Esophagus (tissue), 2 donors: ENCODE data around the gene ADAM12. TPM values are rescaled to one million over a fixed set of nuclear protein-coding genes. Genes with fewer than 3 reads are reported as not detected.

Experiments
- H3K27ac ChIP-seq, 2 donors: one replicate each; pipeline ENCODE4 v1.5.1; 2013; ENCODE audit warnings: low read depth in 2 of 2, mild to moderate bottlenecking in 2 of 2, inconsistent platforms in 1 of 2, low read length in 1 of 2, moderate library complexity in 1 of 2
- H3K27me3 ChIP-seq, 2 donors: one replicate each; pipeline ENCODE4 v1.6.1; 2013; ENCODE audit warnings: low read length in 2 of 2, control low read depth in 1 of 2, mild to moderate bottlenecking in 1 of 2; ENCODE audit not compliant: insufficient read depth in 2 of 2, control insufficient read depth in 1 of 2
- H3K36me3 ChIP-seq, 2 donors: one replicate each; pipeline ENCODE4 v1.6.1; 2013; ENCODE audit warnings: low read length in 1 of 2; ENCODE audit not compliant: control insufficient read depth in 2 of 2, insufficient read depth in 2 of 2
- H3K4me1 ChIP-seq, 2 donors: one replicate each; pipeline ENCODE4 v1.6.1; 2013; ENCODE audit warnings: low read length in 1 of 2; ENCODE audit not compliant: control insufficient read depth in 2 of 2, insufficient read depth in 2 of 2
- H3K4me3 ChIP-seq, 2 donors: one replicate each; pipeline ENCODE4 v1.5.1; 2013; ENCODE audit warnings: low read length in 2 of 2, mild to moderate bottlenecking in 2 of 2, low read depth in 1 of 2, moderate library complexity in 1 of 2
- H3K9me3 ChIP-seq, 2 donors: one replicate each; pipeline ENCODE4 v1.6.1; 2013; ENCODE audit warnings: mild to moderate bottlenecking in 2 of 2, low read depth in 1 of 2, low read length in 1 of 2, moderate library complexity in 1 of 2; ENCODE audit not compliant: control insufficient read depth in 2 of 2, insufficient read depth in 1 of 2
- WGBS, 2 donors: extraction: QIAGEN DNeasy Blood & Tissue Kit; methylation state at CpG; one replicate each; pipeline ENCODE4 v1.1.7; 2013; 5-methylcytosine and 5-hydroxymethylcytosine counted together
- polyA plus RNA-seq, 2 donors: library from polyadenylated mRNA; stranded (reverse); fragments of 200-250 nt; gene quantifications; one replicate each; pipeline ENCODE4 v1.2.3, GENCODE V29; 2013
- donor health status: healthy with polysubstance abuse.
- donor health status: Bipolar disorder and iron deficiency.

ADAM12 gene
- polyA plus RNA-seq, 2 donors, result under 0.01 to 0.06 TPM

- Histone ChIP-seq H3K4me1 (peaks cover 0 to 3% of the 10 kb centered on the region in 2 donors), H3K27me3 (no peaks in the 10 kb centered on the region), H3K36me3 (no peaks in the 10 kb centered on the region), H3K4me3 (no peak overlapping the region), H3K27ac (no peak overlapping the region), H3K9me3 (peaks cover 0 to 2% of the 10 kb centered on the region in 2 donors)
- WGBS, 2 donors, result 77 to 81% methylated on average over 10 of the region's 10 CpGs
These were observed 321.8 kb downstream of the ADAM12 start for GRCh38 chr10:126066456-126066855.

- Histone ChIP-seq H3K27me3 (no peaks in the 10 kb centered on the region), H3K4me3 (no peak overlapping the region), H3K9me3 (peaks cover 0 to 2% of the 10 kb centered on the region in 2 donors), H3K4me1 (peaks cover 0 to 3% of the 10 kb centered on the region in 2 donors), H3K36me3 (no peaks in the 10 kb centered on the region), H3K27ac (no peak overlapping the region)
- 77% methylated on average over 9 of the region's 9 CpGs for WGBS, 2 donors
These were observed 322.4 kb downstream of the ADAM12 start for GRCh38 chr10:126065751-126066377.

GRCh38 chr10:126064512-126064911 is 323.8 kb downstream of the ADAM12 start:
- H3K27ac ChIP-seq, result no peak overlapping the region
- peaks cover 0 to 3% of the 10 kb centered on the region in 2 donors for H3K4me1 ChIP-seq
- 89 to 93% methylated on average over 16 of the region's 16 CpGs for WGBS, 2 donors
- H3K4me3 ChIP-seq, result no peak overlapping the region
- H3K36me3 ChIP-seq, result no peaks in the 10 kb centered on the region
- H3K9me3 ChIP-seq, result peaks cover 0 to under 1% of the 10 kb centered on the region in 2 donors
- no peaks in the 10 kb centered on the region for H3K27me3 ChIP-seq

GRCh38 chr10:126063353-126063791 is 324.9 kb downstream of the ADAM12 start:
- H3K27ac ChIP-seq, result no peak overlapping the region
- peaks cover 0 to 3% of the 10 kb centered on the region in 2 donors for H3K4me1 ChIP-seq
- 70 to 79% methylated on average over 6 of the region's 6 CpGs for WGBS, 2 donors

GRCh38 chr10:126062131-126063032 is 325.9 kb downstream of the ADAM12 start:
- Histone ChIP-seq H3K27ac (no peak overlapping the region), H3K4me1 (peaks cover 0 to 3% of the 10 kb centered on the region in 2 donors), H3K9me3 (no peaks in the 10 kb centered on the region), H3K36me3 (no peaks in the 10 kb centered on the region), H3K27me3 (no peaks in the 10 kb centered on the region), H3K4me3 (no peak overlapping the region)
- WGBS, 2 donors, result 50 to 51% methylated on average over 11 of the region's 11 CpGs

More at GRCh38 chr10:126063353-126063791, 324.9 kb downstream of the ADAM12 start:
- no peaks in the 10 kb centered on the region for H3K27me3 ChIP-seq
- no peaks in the 10 kb centered on the region for H3K9me3 ChIP-seq
- no peaks in the 10 kb centered on the region for H3K36me3 ChIP-seq
- no peak overlapping the region for H3K4me3 ChIP-seq

GRCh38 chr10:126061526-126061925 is 326.8 kb downstream of the ADAM12 start:
- no peaks in the 10 kb centered on the region for H3K9me3 ChIP-seq
- H3K27ac ChIP-seq, result no peak overlapping the region
- H3K27me3 ChIP-seq, result no peaks in the 10 kb centered on the region
- H3K4me3 ChIP-seq, result no peak overlapping the region
- H3K36me3 ChIP-seq, result no peaks in the 10 kb centered on the region
- whole genome bisulfite sequencing, 2 donors, result 50 to 58% methylated on average over 3 of the region's 3 CpGs
- H3K4me1 ChIP-seq, result peaks cover 0 to 3% of the 10 kb centered on the region in 2 donors

GRCh38 chr10:126060261-126060931 is 327.9 kb downstream of the ADAM12 start:
- WGBS, 2 donors, result 61 to 68% methylated on average over 11 of the region's 11 CpGs

GRCh38 chr10:126059076-126059826 is 329.0 kb downstream of the ADAM12 start:
- H3K36me3 ChIP-seq, result no peaks in the 10 kb centered on the region
- WGBS, 2 donors, result 33 to 42% methylated on average over 4 of the region's 4 CpGs
- H3K4me1 ChIP-seq, result peaks cover 0 to 3% of the 10 kb centered on the region in 2 donors
- H3K4me3 ChIP-seq, result no peak overlapping the region
- no peaks in the 10 kb centered on the region for H3K9me3 ChIP-seq
- H3K27me3 ChIP-seq, result no peaks in the 10 kb centered on the region
- no peak overlapping the region for H3K27ac ChIP-seq

More at GRCh38 chr10:126060261-126060931, 327.9 kb downstream of the ADAM12 start:
- Histone ChIP-seq H3K4me3 (no peak overlapping the region), H3K9me3 (no peaks in the 10 kb centered on the region), H3K4me1 (peaks cover 0 to 3% of the 10 kb centered on the region in 2 donors), H3K36me3 (no peaks in the 10 kb centered on the region), H3K27ac (no peak overlapping the region), H3K27me3 (no peaks in the 10 kb centered on the region)

- no peaks in the 10 kb centered on the region for H3K27me3 ChIP-seq
- H3K36me3 ChIP-seq, result no peaks in the 10 kb centered on the region
- peaks cover 0 to 3% of the 10 kb centered on the region in 2 donors for H3K4me1 ChIP-seq
- H3K4me3 ChIP-seq, result no peak overlapping the region
- no peaks in the 10 kb centered on the region for H3K9me3 ChIP-seq
- 30 to 38% methylated on average over 9 of the region's 9 CpGs for WGBS, 2 donors
- H3K27ac ChIP-seq, result no peak overlapping the region
These were observed 329.8 kb downstream of the ADAM12 start for GRCh38 chr10:126058507-126058906.
